H4 (cell line): Measurements from ENCODE around the gene ARL16. TPM values are rescaled to one million over a fixed set of nuclear protein-coding genes. Genes with fewer than 3 reads are reported as not detected.
"Not testable (repeated sequence)": the region's sequence is repeated elsewhere in the genome, so short reads cannot be mapped to it uniquely, and the experiment has no call there.

Experiments used
- DNase-seq: peaks from one replicate; pipeline ENCODE4 v3.0.0-alpha.2; 2015; ENCODE audit warnings: low spot score
- total RNA-seq: library from RNA; depleted of rRNA; stranded (reverse); fragments of >200 nt; shearing (Covaris generic); gene quantifications from 2 replicates; pipeline ENCODE4 v1.2.3, GENCODE V29; 2014

The ARL16 gene
- total RNA-seq, 1 experiment from 2014 or later, result 31.1 TPM

- DNase-seq, result no peak
Measured at GRCh38 chr17:81695211-81695610, 11.6 kb upstream of the ARL16 start.

- DNase-seq, result no peak
Measured at GRCh38 chr17:81694810-81695209, 11.2 kb upstream of the ARL16 start.

- no peak for DNase-seq
Measured at GRCh38 chr17:81693509-81694210, 10.1 kb upstream of the ARL16 start.

- DNase-seq, result no peak
Measured at GRCh38 chr17:81691608-81692007, 8.0 kb upstream of the ARL16 start.

- DNase-seq, result no peak
Measured at GRCh38 chr17:81691196-81691595, 7.6 kb upstream of the ARL16 start.

GRCh38 chr17:81690549-81690948, 7.0 kb upstream of the ARL16 start:
- DNase-seq, result no peak

- DNase-seq, result no peak
Measured at GRCh38 chr17:81690066-81690465, 6.5 kb upstream of the ARL16 start.

- DNase-seq, result no peak
Measured at GRCh38 chr17:81688616-81689015, 5.0 kb upstream of the ARL16 start.

- DNase-seq, result no peak
Measured at GRCh38 chr17:81687770-81688541, 4.4 kb upstream of the ARL16 start.

- no peak for DNase-seq
Measured at GRCh38 chr17:81686614-81687013, 3.0 kb upstream of the ARL16 start.

- no peak for DNase-seq
Measured at GRCh38 chr17:81685108-81685507, 1.5 kb upstream of the ARL16 start.

GRCh38 chr17:81684442-81684911, 880 bp upstream of the ARL16 start:
- no peak for DNase-seq

- DNase-seq, result no peak
Measured at GRCh38 chr17:81683208-81683583, 401 bp downstream of the ARL16 start.

GRCh38 chr17:81682565-81683207, 911 bp downstream of the ARL16 start:
- DNase-seq, result no peak

GRCh38 chr17:81681672-81682071, 1.9 kb downstream of the ARL16 start:
- DNase-seq, result no peak

GRCh38 chr17:81680150-81680549, 3.4 kb downstream of the ARL16 start:
- DNase-seq, result no peak

- no peak for DNase-seq
Measured at GRCh38 chr17:81676906-81677305, 6.7 kb downstream of the ARL16 start.

- not testable (repeated sequence) for DNase-seq
Measured at GRCh38 chr17:81675515-81676221, 7.9 kb downstream of the ARL16 start.

GRCh38 chr17:81673561-81674258, 9.9 kb downstream of the ARL16 start:
- DNase-seq, result no peak

GRCh38 chr17:81672954-81673353, 10.6 kb downstream of the ARL16 start:
- no peak for DNase-seq

GRCh38 chr17:81672504-81672903, 11.1 kb downstream of the ARL16 start:
- DNase-seq, result no peak
